GM18502 (cell line): ENCODE results near the gene SGPP1.
"Not testable (repeated sequence)": the region's sequence is repeated elsewhere in the genome, so short reads cannot be mapped to it uniquely, and the experiment has no call there.

Source experiments
- ATAC-seq: cut with Tn5 transposase; IDR thresholded peaks from one replicate; pipeline ENCODE4 v1.9.1; 2021; ENCODE audit warnings: mild to moderate bottlenecking; ENCODE audit not compliant: unreplicated experiment, poor library complexity

Gene SGPP1

DNA sequence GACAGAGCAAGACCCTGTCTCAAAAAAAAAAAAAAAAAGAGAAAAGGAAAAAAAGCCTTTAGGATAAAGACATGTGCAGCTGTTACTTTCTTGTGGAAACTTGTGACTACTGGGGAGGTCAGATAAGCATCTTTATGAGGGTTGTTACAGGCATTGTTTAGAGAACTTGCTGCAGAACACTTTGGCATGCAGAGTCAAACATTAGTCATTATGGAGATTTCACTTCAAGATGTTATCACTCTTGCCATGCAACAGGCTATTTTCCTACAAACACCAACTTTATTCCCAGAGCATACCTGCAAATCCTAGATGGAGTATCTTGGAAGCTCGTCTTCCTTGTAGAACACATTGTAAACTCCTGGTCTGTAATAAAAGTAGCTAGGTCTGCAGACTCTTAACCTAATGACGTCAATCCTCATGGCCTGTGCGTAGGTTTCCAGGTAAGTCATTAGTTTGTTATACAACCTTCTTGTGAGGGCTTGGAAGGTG is 49.9 kb downstream of the SGPP1 start:
- no peak for ATAC-seq

DNA sequence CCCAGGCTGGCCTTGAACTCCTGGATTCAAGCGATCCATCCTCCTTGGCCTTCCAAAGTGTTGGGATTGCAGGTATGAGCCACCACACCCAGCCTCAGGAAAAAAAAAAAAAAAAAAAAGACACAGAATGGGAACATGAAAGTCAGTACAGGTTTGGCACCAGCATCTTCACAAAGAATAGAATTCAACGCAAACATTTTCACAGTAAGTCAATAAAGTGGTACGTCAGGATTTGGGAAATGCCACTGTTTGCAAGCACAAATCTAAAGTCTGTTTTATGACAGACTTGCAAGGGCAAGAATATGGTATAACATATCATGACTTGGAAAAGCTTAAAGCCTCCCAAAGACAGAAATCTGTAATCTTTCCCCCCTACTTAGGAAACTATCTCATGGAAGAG is 51.2 kb downstream of the SGPP1 start:
- ATAC-seq: no peak

DNA sequence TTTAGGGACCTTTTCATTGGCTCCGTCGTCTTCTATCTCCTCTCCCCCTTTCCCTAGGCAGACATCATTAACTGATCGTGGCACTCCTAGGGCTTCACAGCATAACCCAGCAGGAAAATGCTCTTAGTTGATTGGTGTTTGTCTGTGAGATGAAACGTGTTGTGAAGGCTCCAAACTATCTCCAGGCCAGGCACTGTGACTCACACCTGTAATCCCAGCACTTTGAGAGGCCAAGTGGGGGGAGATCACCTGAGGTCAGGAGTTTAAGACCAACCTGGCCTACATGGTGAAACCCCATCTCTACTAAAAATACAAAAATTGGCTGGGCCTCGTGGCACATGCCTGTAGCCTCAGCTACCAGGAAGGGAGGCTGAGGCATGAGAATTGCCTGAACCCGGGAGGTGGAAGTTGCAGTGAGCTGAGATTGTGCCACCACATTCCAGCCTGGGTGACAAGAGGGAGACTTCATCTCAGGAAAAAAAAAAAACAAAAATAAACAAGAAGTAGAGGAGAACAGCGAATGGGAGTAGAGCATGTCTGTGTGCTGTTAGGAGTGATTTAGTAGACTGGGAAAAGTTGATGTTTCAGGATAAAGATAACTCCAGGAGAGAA is 53.9 kb downstream of the SGPP1 start:
- ATAC-seq: no peak

DNA sequence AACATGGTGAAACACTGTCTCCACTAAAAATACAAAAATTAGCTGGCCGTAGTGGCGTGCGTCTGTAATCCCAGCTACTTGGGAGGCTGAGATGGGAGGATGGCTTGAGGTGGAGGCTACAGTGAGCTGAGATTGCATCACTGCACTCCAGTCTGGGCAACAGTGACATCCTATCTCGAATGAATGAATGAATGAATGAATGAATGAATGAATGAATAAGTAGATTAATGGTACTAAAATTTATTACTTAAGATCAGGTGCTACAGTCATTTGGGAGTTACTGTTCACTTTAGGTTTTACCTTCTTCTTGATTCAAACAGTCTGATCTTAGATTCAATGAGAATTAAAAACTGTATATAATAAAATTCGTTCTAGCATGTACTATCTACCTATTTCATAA is 54.6 kb downstream of the SGPP1 start:
- no peak for ATAC-seq

DNA sequence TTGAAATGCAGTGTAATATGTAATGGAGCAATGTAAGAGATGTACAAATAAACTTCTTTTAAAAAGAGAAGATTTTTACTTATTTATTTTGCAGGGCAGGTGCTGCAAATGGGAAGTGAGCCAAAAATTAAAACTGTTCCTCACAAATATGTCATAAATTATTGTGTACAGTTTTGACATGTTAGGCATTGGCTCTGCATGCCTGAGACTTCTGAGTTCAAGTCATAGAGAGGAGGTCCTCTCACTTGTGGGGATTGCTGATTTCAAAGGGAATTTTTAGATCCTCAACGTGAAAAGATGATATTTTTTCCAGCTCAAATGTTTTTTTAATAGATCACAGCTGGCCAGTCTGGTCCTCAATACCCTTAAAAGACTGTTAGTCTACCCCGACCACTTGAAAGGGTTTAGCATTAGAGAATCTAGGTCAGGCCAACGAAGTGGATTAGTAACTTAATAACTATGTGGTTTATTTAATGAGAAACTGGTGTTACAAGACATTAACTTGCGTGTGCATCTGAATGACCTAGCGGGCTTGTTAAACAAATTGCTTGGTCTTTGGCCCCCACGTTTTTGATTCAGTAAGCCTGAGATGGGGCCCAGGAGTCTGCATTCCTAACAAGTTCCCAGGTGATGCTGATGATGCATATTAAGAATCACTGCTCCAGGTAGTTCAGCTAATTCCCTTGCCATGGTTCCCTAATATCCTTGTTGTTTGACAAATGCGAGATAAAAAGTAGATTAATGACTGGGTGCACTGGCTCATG is 55.3 kb downstream of the SGPP1 start:
- peak; percentile 55 for ATAC-seq

DNA sequence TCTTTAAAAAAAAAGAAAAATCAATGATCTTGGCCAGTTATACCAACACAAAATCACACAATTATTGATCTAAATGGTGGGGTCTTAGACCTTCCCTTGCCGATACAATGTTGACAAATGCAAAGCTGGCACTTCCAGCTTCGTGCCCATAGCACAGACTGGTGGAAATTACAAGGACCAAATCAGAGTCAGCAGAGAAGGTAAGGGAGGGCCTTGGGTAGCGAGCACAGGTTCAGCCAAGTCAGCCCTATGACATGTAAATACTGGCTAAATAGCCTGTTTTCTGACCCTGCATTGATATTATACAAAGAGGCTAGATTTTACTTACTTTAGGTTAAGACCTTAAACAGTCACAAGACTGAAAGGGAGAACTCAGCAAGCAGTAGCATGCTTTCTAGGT is 55.9 kb downstream of the SGPP1 start:
- ATAC-seq: no peak

DNA sequence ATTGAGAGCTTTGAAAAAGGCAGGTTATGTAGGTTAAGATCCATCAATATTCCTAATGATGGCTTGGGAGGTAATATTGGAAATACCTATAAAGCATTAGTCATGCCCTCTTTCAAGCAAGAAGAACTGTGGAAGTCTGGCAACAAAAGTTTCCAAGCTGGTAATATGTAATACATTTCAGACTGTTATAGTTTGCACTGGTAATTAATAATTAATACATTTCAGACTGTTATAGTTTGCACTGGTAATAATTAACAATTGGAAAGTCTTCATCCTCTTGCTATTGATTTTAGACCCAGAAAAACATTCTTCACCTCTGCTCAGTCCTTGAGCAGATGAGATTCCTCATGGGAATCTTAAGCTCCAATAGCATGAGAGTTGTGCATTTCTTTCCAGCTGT is 57.2 kb downstream of the SGPP1 start:
- ATAC-seq: no peak

DNA sequence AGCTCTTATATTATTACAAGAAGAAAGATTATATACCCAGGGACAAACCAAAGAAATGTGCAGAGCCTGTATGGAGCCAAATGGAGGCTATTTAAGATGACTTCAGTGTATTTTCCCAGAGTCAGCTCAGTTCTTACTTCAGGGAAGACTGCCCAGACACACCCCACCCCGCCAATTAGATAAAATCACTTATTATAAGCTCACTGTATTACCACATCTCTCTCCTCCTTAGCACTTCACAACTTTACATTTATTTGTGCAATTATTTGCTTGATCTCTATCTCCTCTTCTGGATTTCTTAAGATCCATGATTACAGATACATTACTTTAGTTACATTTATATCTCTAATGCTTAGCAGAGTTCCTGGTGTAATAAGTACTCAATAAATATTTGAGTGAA is 61.5 kb downstream of the SGPP1 start:
- no peak for ATAC-seq

DNA sequence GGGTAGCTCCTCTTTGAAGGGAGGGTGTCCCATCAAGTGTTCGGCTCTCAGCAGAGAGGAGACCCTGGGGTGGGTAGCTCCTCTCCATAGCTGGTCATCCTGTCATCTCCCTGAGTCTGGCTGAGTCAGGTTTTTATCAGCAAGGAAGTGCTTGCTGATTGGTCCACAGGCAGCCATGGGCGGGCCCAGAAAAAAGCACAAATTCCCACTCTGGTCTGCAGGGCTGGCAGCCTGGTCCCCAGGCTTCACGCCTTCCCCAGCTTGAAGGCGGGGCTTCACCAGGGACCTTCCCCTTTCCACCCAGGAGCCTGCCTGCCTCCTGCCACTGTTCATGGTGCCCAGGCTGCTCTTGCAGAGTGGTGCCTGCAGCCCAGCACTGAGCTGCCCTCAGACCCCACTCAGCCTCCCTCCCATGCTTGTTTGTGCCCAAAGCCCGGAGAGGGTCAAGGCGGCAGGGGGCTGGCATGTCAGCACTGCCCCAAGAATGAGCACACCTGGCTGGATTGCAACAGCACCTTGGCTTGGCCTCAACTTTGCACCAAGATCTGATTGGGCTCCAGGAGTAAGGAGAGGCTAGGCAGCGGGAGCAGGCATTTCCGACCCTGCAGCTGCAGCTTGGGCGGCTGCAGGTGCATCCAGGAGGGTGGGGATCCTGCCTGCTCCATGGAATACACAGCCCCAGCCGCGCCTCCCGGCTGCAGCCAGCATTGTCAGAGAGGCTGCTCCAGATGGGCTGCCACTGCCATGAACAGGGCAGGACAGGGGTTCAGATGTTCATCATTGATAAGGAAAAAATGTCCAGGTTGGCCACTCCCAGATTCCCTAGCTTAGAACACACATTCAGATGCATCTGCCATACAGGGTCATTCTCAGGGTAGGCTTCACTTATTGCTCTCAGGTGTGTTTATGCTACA is 64.2 kb downstream of the SGPP1 start:
- no peak for ATAC-seq

DNA sequence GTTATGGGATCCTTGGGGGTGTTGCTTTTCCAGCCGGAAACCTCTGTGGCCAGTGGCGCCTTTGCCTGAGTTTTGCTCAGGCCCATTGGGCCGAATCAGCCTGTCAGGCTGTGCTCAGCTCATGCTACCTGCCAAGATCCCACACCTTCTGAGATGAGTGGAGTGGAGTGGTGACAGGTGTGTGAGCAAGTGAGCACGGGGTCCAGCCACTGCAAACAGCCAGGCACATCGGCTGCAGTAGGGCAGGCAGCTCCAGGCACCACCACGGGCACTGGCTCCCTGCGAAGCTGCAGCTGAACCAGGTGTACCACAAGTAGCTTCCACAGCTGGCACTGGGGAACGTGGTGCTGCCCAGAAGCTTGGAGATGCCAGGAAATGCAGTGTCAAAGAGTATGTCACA is 65.1 kb downstream of the SGPP1 start:
- no peak for ATAC-seq

DNA sequence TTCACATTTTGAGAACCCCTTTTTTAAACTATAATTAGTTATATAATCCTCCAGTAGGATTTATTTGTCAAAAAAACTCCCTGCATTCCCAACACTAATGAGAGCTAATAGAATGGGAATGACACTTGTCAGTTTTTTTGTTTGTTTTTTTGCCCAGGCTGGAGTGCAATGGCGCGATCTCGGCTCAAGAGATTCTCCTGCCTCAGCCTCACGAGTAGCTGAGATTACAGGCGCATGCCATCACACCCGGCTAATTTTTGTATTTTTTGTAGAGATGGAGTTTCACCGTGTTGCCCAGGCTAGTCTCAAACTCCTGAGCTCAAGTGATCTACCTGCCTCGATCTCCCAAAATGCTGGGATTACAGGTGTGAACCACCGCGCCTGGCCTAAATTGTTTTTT is 66.0 kb downstream of the SGPP1 start:
- ATAC-seq: not testable (repeated sequence)

DNA sequence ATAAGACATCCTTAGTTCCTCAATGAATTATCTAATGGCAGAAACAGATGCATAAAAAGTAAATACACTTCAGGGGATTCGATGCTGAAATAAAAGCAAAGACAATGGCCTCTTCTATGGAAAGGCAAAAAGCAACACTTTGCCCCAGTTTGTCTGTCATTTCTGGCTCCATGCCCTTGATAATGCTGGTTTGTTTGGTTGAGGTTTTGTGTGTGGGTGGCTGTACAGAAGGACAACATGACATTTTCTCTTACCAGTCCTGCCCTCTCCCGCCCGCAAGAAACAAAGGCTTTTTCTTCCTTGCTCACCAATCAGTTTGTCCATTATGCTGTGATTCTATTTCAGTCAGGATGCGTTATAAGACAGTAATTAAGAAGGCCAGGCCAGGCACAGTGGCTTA is 68.1 kb downstream of the SGPP1 start:
- no peak for ATAC-seq

DNA sequence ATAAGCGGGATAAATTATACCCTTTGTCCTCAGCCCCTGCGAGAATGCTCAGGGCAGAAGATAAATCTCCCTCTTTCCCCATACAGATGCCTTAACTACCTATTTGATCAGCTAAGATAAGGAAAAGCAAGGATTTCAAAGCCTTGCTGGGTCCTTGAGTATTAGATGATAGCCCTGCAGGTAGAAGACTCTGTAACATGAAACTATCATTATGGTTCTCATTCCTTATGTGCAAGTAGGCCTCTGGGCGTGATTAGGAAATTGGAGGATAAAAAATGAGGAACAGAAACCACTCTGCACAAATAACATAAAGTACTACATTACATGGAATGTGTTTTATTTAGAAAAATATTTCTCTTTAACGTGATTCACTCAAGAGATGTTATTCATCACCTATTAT is 71.7 kb downstream of the SGPP1 start:
- ATAC-seq: no peak

DNA sequence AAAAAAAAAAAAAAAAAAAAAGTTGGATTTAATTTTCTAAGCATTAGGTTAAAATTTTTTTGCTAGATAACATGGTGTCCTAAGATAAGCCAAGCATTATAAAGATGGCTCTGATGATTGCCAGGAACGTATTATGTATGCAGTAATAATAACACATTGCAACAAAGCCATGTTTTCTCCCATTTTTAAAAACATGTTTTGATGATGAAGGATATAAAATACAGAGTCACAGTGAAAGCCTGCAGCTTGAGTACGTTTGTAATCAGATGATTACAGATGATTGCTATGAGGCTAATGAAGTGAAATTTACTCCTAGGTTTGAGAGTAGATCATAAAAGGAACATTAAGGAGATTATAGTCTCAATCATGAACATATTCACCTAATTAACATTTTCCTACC is 72.9 kb downstream of the SGPP1 start:
- no peak for ATAC-seq

DNA sequence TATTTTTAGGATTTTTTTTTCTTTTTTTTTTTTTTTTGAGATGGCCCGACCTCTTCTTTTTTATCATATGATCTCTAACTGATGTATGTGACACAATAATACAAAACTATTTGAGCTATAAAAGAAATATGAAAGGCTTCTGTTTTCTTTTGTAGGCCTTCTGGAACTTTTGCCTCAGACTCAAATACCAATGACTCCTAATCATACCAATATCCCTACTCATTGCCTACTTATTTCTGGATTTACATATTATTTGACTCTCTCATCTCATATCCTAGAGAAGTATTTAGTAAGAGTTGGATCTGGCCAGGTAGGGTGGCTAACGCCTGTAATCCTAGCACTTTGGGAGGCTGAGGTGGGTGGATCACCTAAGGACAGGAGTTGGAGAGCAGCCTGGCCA is 73.5 kb downstream of the SGPP1 start:
- no peak for ATAC-seq

DNA sequence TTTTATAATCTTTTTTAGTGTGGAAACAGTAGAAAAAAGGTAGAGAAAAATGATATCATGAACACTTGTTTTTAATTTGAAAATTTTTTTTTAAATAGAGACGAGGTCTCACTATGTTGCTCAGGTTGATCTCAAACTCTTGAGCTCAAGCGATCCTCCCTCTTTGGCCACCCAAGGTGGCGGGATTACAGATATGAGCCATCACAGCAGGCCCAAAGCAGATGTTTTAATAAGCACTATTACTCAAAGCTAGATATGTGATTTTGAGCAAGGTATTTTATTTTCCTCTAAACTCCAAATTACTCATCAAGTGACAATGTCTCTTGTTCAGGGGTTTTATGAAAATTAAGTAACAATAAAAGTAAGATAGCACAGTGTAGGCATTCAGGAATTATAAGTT is 75.5 kb downstream of the SGPP1 start:
- ATAC-seq: no peak

DNA sequence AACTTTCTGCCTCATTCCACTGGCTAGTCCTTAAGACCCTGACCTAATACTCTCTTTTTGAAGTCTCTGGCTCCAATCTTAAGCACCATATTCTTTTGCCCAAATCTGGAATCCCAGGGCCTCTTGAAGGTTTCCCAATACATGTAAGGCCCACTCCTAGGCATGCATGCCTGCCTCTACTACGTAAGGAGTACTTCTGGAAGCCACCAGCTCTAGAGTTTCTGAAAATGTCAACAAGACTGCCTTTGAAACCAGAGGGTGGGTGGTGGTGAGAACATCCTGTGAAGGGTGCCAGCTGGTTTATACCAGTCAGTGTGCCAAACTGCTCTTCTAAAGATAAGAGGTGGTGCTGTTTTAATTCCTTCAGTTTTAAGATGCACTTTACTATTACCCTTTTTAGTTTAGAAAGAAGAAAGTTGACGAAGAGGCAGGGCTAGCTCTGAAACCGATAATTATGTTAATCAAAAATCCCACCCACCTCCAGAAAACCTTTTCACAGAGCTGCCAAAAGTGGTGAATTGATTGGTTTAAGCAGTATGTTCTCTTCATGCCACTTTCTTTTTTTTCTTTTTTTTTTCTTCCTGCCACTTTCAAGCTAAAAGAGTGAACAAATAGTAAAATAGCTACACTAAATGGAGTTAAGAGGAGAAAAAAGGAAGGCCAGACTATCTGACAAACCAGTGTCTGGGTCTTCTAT is 77.5 kb downstream of the SGPP1 start:
- peak; percentile 53 for ATAC-seq

DNA sequence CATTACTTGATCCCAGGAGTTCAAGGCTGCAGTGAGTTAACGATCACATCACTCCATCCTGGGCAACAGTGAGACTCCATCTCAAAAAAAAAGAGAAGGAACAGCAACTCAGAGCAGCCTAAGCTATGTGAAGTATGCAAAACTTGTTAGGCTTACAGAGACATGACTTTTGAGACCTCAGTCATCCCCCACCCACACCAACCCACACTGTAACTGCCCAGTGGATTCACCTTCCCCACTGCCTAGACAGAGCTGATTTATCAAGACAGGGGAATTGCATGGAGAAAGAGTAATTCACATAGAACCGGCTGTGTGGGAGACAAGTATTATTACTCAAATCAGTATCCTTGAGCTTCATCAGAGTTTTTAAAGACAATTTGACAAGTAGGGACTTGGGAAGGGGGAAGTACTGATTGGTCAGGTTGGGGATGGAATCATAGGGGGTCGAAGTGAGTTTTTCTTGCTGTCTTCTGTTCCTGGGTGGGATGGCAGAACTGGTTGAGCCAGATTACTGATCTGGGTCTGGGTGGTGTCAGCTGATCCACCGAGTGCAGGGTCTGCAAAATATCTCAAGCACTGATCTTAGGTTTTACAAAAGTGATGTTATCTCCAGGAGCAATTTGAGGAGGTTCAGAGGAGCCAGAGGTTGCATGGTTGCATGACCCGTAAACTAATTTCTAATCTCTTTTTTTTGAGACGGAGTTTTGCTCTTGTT is 80.0 kb downstream of the SGPP1 start:
- ATAC-seq: no peak

DNA sequence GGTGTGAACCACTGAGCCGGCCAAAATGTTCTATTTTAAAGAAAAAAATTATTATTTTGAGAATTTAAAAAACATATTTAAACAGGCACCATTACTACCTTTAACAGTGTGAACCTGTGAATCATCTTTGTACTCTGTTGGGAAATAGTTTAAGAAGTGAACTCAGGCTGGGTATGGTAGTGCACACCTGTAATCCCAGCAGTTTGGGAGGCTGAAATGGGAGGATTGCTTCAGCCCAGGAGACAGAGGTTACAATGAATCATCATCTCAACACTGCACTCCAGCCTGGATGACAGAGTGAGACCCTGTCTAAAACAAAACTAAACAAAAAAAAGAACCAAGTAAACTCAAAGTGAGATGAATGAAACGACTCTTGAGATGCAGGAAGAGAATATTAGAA is 83.1 kb downstream of the SGPP1 start:
- ATAC-seq: no peak
